Transverse colon (tissue), 4 donors: ENCODE results near the gene FRAS1.

Source experiments
- EP300 ChIP-seq: sonication (generic); formaldehyde crosslinking; IDR thresholded peaks from one replicate; pipeline ENCODE4 v1.6.1; 2017; ENCODE audit warnings: antibody characterized with exemption, low read depth
- POLR2A ChIP-seq: fragments of 450-650 bp; IDR thresholded peaks from one replicate; pipeline ENCODE4 v1.6.1; 2016; ENCODE audit warnings: antibody characterized with exemption, mild to moderate bottlenecking, moderate library complexity
- POLR2AphosphoS5 ChIP-seq, 3 donors: sonication (generic); formaldehyde crosslinking; IDR thresholded peaks; one replicate each; pipeline ENCODE4 v1.6.1; 2016; ENCODE audit warnings: antibody characterized with exemption in 3 of 3
- TF ChIP-seq, protein P1 (sequence below), 5 experiments: fragments of 200-600 bp in 3 of 5; fragments of 450-650 bp in 2 of 5; sonication (generic) in 3 of 5; IDR thresholded peaks; 1 replicate in 2 of 5; 2 replicates in 3 of 5; pipeline ENCODE4 v1.5.1; 2016 to 2017; ENCODE audit warnings: antibody characterized with exemption in 5 of 5, inconsistent platforms in 3 of 5, mild to moderate bottlenecking in 2 of 5, moderate library complexity in 1 of 5

- TF ChIP-seq, protein P1, sequence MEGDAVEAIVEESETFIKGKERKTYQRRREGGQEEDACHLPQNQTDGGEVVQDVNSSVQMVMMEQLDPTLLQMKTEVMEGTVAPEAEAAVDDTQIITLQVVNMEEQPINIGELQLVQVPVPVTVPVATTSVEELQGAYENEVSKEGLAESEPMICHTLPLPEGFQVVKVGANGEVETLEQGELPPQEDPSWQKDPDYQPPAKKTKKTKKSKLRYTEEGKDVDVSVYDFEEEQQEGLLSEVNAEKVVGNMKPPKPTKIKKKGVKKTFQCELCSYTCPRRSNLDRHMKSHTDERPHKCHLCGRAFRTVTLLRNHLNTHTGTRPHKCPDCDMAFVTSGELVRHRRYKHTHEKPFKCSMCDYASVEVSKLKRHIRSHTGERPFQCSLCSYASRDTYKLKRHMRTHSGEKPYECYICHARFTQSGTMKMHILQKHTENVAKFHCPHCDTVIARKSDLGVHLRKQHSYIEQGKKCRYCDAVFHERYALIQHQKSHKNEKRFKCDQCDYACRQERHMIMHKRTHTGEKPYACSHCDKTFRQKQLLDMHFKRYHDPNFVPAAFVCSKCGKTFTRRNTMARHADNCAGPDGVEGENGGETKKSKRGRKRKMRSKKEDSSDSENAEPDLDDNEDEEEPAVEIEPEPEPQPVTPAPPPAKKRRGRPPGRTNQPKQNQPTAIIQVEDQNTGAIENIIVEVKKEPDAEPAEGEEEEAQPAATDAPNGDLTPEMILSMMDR (IDR thresholded peaks at IDR 0.05): no peak
- TF ChIP-seq POLR2A: no peak
- TF ChIP-seq EP300: no peak
- TF ChIP-seq POLR2AphosphoS5 (IDR thresholded peaks at IDR 0.05): no peak
Measured at GRCh38 chr4:78059938-78060337, 2.8 kb downstream of the FRAS1 start.
